Measurements from ENCODE around the gene WWC1.

DNA sequence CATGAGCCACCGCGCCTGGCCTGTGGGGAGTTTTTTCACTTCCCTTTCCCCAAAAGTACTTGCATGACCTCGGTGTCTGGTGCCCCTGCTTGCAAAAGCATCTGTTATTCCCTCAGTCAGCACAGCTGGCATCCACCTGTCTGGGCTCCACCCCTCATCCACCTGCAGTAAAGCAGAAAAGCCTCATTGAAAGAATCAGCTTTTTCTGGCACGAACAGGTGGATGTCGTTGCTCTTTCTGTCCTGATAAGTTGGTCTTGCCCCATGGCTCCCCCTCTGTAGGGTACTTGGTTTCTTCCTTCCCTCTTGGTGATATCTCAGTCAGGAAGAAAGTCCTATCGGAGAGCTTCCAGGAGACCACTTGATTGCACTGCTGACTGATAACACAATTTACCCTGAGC, 37.4 kb downstream of the WWC1 start:
- TF ChIP-seq TAF1 (IDR thresholded peaks at IDR 0.05; ENCODE audit: low read depth, low read length) = no peak
- TF ChIP-seq POLR2A (IDR thresholded peaks at IDR 0.05; ENCODE audit: low read depth, low read length) = no peak
- TF ChIP-seq PAX5 (IDR thresholded peaks at IDR 0.05; ENCODE audit: insufficient read depth, low read length, severe bottlenecking) = no peak
- no peak for TF ChIP-seq POLR2AphosphoS5 (IDR thresholded peaks at IDR 0.05; ENCODE audit: low read depth, low read length)

Data from GM12891 (cell line).